H7 (cell line): Measurements from ENCODE around the gene HDAC4. TPM values are rescaled to one million over a fixed set of nuclear protein-coding genes. Genes with fewer than 3 reads are reported as not detected.

Source experiments
- DNase-seq: peaks from one replicate; pipeline ENCODE4 v3.0.0; 2012
- H3K27me3 ChIP-seq: 2 replicates; pipeline ENCODE4 v1.6.0; 2011; ENCODE audit warnings: mild to moderate bottlenecking, low read length; ENCODE audit not compliant: control insufficient read depth, insufficient read depth
- H3K36me3 ChIP-seq: replicated peaks from 2 replicates; pipeline ENCODE4 v1.5.1; 2011; ENCODE audit warnings: low read length; ENCODE audit not compliant: control insufficient read depth, insufficient read depth
- H3K4me3 ChIP-seq: 2 replicates; pipeline ENCODE4 v1.5.1; 2011; ENCODE audit warnings: low read depth, mild to moderate bottlenecking, control low read depth, low read length, moderate library complexity; ENCODE audit not compliant: insufficient read depth
- total RNA-seq: library from RNA; depleted of rRNA; stranded (reverse); fragments of >200 nt; shearing (Covaris generic); gene quantifications from 2 replicates; pipeline ENCODE4 v1.2.3, GENCODE V29; 2014

HDAC4 gene
- total RNA-seq, 1 experiment from 2014 or later: 18.1 TPM

GRCh38 chr2:239353692-239354091, 47.1 kb downstream of the HDAC4 start:
- no peak for DNase-seq
- Histone ChIP-seq H3K36me3 (no peaks in the 10 kb centered on the region), H3K4me3 (no peak overlapping the region), H3K27me3 (no peaks in the 10 kb centered on the region)

DNA sequence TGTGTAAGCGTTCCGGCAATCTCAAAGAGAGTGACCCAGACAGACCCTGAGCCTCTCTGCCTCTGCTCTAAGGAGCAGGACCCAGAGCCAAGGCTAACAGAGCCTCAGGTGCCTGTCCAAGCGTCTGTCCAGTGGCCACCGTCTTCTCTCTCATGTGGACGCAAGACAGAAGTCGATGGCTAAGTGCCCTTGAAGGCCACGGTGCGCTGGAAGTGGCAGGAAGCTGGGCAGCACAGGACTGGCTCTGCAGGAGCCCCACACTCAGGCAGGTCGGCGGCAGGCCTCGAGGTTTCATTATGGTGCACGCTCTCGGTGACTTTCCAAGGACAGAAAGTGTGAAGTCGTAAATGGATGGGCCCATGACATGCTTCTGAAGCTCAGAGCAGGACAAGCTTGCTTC, 49.1 kb downstream of the HDAC4 start:
- no peak for DNase-seq
- Histone ChIP-seq H3K4me3 (no peak overlapping the region), H3K36me3 (no peaks in the 10 kb centered on the region), H3K27me3 (no peaks in the 10 kb centered on the region)

DNA sequence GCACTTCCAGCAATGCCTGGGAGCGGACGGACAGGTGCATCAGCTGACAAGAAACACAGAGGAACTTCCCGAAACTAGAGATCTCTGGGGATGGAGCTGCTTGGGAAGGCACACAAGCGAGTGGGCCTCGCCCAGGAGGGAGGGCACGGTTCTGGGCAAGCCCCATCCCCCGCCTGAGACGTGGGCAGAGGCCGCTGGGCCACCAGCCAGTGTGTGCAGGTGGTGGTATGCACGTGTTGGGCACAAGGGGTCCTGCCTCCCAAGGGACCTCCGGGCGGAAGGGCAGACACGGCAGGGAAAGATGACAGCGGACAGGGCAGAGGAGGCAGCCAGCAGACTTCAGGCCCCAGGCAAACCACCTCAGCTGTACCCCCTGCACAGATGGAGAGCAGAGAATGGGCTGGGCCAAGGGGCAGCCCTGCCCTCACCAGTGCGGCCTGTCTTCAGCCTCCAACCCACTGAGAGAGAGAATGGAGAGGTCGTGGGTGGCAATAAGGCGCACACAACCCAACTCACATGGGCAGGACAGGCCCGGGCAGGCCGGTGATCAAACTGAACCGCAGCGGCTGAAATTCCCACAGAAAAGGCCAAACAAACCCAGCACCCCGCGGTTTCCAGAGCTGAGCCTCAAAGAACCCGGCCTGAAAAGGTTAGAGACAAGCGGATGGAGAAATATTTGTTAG, 51.2 kb downstream of the HDAC4 start:
- peak; percentile 62 for DNase-seq
- no peak overlapping the region for H3K4me3 ChIP-seq
- H3K27me3 ChIP-seq: no peaks in the 10 kb centered on the region
- H3K36me3 ChIP-seq: no peaks in the 10 kb centered on the region

GRCh38 chr2:239348563-239349452, 52.0 kb downstream of the HDAC4 start:
- Histone ChIP-seq H3K4me3 (no peak overlapping the region), H3K27me3 (no peaks in the 10 kb centered on the region), H3K36me3 (no peaks in the 10 kb centered on the region)
- DNase-seq: peak; percentile 42

- Histone ChIP-seq H3K27me3 (no peaks in the 10 kb centered on the region), H3K36me3 (no peaks in the 10 kb centered on the region), H3K4me3 (no peak overlapping the region)
- DNase-seq: no peak
Measured at GRCh38 chr2:239346676-239347075, 54.1 kb downstream of the HDAC4 start.

DNA sequence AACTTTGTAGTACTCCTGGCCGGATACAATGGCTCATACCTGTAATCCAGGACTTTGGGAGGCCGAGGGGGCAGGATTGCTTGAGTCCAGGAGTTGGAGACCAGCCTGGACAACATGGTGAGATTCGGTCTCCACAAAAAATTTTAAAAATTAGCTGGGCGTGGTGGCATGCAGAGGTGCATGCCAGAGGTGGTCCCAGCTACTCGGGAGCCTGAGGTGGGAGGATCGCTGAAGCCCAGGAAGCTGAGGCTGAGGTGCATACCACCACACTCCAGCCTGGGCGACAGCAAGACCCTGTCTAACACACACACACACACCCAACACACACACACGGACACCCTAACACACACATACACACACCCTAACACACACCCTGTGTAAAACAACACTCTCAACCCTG, 55.6 kb downstream of the HDAC4 start:
- Histone ChIP-seq H3K36me3 (no peaks in the 10 kb centered on the region), H3K27me3 (no peaks in the 10 kb centered on the region), H3K4me3 (no peak overlapping the region)
- no peak for DNase-seq

- Histone ChIP-seq H3K4me3 (no peak overlapping the region), H3K36me3 (no peaks in the 10 kb centered on the region), H3K27me3 (no peaks in the 10 kb centered on the region)
- peak; percentile 33 for DNase-seq
Measured at GRCh38 chr2:239344857-239345216, 56.0 kb downstream of the HDAC4 start.

DNA sequence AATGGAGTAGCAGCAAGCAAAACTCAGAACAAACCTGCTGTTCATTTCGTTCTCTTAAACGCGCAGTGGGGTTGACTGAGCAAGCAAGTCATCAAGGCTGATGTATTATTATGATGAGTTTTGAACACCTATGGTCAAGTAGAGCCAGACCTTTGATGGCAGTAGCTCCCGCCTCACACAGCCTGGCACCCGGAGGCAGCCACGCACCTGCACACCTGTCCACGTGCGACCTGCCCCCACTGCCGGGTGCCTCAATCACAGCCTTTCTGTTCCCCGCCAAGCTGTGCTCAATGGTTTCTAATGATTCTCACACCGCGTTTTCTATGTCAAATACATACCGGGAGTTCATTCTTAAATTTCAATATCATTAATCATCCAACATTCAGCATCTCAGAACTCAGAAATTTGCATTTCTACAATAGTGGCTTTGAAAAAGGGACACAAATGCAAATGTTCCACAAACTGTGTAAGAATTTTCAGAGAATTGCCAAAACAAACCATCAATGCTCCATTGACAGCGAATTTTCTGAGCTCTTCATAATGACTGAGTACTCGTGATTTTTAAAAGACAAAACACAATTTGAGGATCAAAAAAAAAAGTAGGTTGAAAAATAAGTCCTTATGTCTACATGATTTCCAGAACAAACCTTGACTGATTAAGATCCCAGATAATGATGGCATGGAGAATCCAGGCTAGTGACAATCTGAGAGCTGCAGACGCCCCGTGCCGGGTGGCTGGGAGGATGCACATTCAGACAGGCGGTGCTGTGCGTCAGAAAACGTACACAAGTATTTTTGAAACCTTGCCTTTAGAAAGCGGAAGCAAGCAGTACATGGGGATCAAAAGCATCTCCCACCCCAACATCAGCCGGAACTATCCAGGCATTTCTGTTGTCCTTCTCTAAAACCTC, 56.6 kb downstream of the HDAC4 start:
- peak; percentile 20 for DNase-seq
- H3K4me3 ChIP-seq: no peak overlapping the region
- no peaks in the 10 kb centered on the region for H3K27me3 ChIP-seq
- H3K36me3 ChIP-seq: no peaks in the 10 kb centered on the region

GRCh38 chr2:239343460-239343859, 57.4 kb downstream of the HDAC4 start:
- DNase-seq: peak; percentile 61
- no peaks in the 10 kb centered on the region for H3K27me3 ChIP-seq
- no peaks in the 10 kb centered on the region for H3K36me3 ChIP-seq
- H3K4me3 ChIP-seq: no peak overlapping the region

DNA sequence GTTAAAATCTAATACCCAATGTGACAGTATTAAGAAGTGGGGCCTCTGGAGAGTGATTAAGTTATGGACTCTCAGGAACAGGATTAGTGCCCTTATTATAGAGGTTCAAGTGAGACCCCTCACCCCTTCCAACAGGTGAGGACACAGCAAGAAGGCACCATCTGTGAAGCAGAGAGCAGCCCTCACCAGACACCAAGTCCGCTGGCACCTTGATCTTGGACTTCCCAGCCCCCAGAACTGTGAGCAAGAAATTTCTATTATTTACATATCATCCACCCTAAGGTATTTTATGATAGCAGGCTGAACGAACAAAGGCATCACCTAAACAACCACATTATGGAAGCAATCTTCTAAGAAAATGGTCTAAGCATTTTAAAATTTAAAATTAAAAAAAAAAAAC, 59.0 kb downstream of the HDAC4 start:
- Histone ChIP-seq H3K36me3 (no peaks in the 10 kb centered on the region), H3K4me3 (no peak overlapping the region), H3K27me3 (no peaks in the 10 kb centered on the region)
- DNase-seq: no peak

GRCh38 chr2:239341146-239341732, 59.6 kb downstream of the HDAC4 start:
- Histone ChIP-seq H3K27me3 (no peaks in the 10 kb centered on the region), H3K4me3 (no peak overlapping the region)
- DNase-seq: peak; percentile 38

DNA sequence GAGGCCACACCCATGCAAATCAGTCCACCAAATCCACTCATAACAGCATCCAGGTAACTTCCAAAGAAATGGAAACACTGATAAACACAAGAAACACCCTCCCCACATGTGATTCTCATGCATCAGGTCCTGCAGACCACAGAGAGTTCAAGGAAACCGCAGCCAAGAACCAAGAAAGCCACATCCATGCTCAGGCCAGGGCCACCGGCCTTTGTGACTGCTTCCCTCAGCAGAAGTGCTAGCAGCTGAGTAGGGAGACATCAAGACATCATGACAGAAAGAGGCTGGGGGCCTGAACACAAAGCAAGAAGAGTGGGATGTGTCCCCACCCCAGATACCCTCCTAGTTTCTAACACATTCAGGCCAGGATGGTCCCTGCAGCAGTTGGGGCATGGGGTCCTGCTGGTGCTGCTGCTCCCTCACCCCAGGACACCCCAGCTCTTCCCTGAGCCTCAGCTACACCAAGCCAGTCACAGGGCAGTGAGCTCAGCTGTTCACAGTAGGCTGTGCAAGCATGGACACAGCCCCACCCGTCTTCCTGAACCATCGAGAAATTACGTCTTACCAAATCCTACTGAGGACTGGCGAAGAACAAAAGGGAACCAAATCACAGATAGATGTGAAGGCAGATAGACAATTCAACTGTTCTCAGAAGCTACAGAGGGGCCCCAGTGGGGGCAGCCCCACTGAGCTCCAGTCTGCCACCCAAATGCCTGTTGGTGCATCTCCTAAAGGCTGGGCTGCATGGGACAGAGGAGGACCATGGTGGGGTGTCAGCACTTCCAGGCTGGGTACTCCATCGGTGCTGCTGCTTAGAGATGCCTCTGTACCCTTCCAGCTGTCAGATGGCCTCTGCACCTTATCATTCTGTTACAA, 60.9 kb downstream of the HDAC4 start:
- H3K36me3 ChIP-seq: no peaks in the 10 kb centered on the region
- H3K27me3 ChIP-seq: no peaks in the 10 kb centered on the region
- H3K4me3 ChIP-seq: no peak overlapping the region
- DNase-seq: peak; percentile 26

More at GRCh38 chr2:239341146-239341732, 59.6 kb downstream of the HDAC4 start:
- no peaks in the 10 kb centered on the region for H3K36me3 ChIP-seq

GRCh38 chr2:239339241-239339640, 61.6 kb downstream of the HDAC4 start:
- H3K4me3 ChIP-seq: no peak overlapping the region
- no peak for DNase-seq
- H3K27me3 ChIP-seq: no peaks in the 10 kb centered on the region
- H3K36me3 ChIP-seq: no peaks in the 10 kb centered on the region
